Fibroblast of skin of back (primary cell): ENCODE measurements around the gene IMMP2L.
A peak's percentile ranks its signal among the peaks of the same experiment; 100 is the strongest.

Source experiments
- DNase-seq: peaks from one replicate; pipeline ENCODE4 v3.0.0-alpha.2; 2013

IMMP2L gene

GRCh38 chr7:111098926-111099250 is 463.4 kb downstream of the IMMP2L start:
- no peak for DNase-seq

DNA sequence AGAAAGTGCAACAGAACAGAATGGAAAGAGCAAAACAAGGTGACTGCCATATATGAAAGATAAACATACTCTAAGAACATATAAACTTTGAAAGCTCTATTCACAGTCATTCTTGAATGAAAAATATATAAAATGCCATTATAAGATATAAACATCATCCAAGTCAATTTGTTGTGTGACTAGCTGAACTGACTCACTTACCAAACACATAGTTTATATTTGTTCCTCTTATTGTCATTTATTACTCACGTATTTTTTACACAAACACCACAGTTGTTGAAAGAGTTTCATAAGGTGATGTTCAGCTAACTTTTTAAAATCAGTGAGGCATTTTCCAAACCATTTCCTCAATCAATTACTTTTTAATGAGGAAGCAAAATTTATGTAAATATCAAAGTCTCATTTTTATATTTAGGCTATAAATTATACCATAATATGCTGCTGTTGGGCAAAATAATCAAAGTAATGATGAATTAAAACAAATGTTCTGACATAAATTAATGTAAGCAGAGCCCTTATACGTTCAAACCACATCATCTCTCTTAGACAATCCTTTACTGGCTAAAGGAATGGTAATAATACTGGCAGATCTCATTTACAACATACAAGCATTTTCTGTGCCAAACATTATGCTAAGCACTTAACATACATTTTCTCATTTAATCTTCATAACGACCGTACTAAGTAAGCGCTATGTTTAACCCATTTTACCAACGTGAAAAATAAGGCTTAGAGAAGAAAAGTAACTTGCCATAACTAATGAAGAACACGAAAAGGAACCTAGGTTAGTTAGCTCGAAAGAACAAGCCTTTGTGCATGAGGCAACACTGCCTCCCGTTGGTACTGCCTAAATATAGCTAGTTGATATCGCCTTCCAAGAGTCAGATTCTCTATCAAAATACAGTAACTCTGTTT is 464.0 kb downstream of the IMMP2L start:
- DNase-seq, result peak; percentile 32

DNA sequence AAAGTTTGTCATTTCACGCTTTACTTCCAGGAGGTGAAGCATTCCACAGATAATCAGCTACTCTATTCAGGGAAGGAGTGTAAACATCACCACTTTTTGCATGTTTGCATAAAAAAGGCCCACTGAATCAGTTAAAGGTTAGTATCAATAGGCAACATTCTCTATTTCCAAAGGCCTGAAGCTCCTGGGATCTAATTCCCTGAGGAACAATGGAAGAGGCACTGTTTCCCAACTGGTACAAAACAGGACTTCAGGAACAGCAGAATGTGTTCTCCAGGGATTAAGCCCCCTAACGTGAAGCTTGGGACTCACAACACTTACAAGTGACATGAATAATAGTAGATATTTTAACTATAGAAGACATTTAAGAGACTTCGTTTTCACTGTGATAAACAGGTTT is 465.3 kb downstream of the IMMP2L start:
- DNase-seq, result no peak

DNA sequence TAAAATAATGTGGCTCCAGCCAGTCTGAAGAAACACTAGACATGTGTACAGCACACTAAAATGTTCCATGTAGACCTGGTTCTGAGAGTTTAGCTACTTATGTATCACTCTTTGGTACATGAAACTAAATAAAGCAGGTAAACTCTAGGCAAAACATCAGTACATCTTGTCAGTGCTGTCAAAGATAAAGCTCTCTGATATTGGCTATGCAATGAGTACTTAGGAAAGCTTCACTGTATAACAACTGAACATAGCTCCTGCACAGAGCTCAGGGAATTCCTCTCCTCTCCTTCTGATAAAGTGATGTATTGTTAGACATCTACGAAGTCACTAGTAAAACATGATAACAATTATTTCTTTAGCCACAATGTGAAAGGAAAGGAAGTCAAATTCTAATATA is 467.9 kb downstream of the IMMP2L start:
- DNase-seq, result no peak

DNA sequence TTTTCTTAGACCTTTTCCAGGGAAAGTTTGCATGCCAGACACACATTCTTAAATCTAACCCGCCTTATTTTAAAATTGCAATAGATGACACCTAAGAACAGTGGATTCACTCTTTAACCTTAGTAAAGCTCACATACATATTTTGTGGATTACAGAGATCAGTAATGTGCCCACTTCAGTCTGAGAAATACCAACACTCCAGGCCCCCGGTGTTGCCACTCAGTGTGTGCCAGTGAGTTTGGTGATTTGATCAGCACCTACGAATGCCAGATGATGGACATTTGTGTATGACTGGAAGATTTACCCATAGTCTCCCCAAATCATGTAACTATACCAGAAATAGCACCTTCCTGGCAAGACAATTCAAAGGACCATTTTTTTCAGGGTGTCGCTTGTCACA is 468.8 kb downstream of the IMMP2L start:
- no peak for DNase-seq

DNA sequence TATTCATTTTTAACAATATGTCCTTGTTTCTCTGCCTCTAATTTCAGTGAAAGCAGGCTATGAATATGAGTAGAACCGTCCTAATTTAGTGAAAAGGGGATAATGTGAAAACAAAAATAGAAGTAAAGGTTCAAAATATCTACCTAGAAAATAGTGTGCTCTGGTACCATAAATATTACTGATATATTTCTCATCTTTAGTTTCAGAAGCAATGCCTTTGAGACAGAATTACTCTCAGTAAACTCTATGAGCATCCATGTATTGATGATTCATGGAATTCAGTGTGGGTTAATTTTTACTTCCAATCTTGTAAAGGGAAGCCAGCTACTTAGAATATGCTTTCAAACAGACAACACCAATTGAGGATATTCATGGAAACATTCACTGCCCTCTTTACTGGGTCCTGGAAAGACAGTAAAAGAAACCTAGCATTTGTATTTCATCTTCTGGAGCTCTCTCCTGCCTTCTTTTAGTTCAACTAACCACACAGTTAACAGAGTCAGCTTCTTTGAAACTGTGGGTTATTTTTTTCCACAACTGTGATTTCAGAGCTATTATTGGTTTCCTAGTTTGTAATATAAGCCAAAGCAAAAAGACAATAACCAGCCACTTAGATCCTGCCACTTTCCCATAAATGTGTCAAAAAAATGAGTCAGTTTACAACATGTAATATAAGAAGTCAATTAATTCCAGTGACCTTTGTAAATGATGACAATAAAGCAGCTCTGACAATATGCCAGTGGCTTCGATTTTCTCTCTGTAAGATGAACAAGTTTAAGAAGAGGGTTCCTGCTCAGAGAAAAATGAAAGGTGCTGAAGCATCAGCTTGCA is 469.7 kb downstream of the IMMP2L start:
- no peak for DNase-seq

- DNase-seq, result peak; percentile 6
Observed at GRCh38 chr7:111091593-111092358, 470.5 kb downstream of the IMMP2L start.

- peak; percentile 55 for DNase-seq
Observed at GRCh38 chr7:111090846-111091245, 471.4 kb downstream of the IMMP2L start, which contains the start of gene LRRN3. Gene LRRN3, plus strand, starts transcription at chr7:111091127. Its CDS starts 31,646 bp downstream, at chr7:111122773.

GRCh38 chr7:111089822-111090426 is 472.4 kb downstream of the IMMP2L start:
- DNase-seq, result peak; percentile 58

GRCh38 chr7:111088328-111088727 is 474.0 kb downstream of the IMMP2L start:
- no peak for DNase-seq

DNA sequence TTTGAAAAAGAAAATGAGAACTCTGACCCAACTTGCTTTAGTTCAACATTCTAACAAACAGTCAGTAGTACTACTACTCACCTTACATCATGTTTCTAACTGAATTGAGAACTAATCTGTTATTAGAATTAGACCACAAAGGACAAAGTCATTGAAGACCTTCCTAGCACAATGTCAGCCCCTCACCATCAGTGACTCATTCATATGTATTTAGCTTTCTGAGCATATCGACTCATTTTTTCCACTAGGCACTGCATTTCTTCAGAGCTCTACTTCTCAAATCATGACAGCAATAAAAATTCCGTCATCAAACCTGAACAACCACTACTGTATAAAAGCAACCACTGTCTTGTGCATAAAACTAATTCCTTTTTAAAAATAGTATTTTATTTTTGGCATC is 475.8 kb downstream of the IMMP2L start:
- peak; percentile 28 for DNase-seq

- no peak for DNase-seq
Observed at GRCh38 chr7:111085356-111085755, 476.9 kb downstream of the IMMP2L start.

- peak; percentile 77 for DNase-seq
Observed at GRCh38 chr7:111083413-111083812, 478.9 kb downstream of the IMMP2L start.

- peak; percentile 76 for DNase-seq
Observed at GRCh38 chr7:111082351-111082750, 479.9 kb downstream of the IMMP2L start.

DNA sequence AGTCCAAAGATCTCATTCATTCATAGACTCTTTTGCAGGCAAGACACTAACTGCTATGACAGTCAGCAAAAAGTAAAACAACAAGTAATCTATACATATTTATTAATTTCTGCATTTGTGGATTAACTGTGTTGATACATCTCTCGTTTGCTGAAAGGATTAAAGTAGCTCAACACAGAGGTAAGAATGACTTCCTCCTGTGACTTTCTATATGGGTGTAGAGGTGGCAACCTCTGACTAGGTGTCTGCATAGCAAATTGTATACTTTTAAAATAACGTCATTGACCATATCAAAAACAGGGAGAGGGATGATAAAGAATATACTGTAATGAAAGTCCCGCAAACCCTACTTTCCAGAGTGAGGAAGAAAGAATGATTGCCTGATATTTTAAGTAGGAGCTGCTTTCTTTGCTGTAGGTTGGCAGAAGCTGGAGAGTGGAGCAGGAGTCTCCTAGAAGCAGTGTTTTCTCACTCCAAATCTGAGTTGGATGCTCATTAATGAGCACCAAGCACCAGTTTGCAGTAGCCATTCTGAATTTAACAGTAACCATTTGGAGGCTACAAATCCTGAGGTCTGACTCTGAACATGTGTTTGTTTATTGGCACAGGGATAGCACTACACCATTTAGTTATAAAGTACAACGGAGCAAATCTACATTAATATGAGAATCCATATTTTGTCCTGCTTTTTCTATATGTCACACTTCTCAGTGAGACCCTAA is 480.6 kb downstream of the IMMP2L start:
- no peak for DNase-seq

DNA sequence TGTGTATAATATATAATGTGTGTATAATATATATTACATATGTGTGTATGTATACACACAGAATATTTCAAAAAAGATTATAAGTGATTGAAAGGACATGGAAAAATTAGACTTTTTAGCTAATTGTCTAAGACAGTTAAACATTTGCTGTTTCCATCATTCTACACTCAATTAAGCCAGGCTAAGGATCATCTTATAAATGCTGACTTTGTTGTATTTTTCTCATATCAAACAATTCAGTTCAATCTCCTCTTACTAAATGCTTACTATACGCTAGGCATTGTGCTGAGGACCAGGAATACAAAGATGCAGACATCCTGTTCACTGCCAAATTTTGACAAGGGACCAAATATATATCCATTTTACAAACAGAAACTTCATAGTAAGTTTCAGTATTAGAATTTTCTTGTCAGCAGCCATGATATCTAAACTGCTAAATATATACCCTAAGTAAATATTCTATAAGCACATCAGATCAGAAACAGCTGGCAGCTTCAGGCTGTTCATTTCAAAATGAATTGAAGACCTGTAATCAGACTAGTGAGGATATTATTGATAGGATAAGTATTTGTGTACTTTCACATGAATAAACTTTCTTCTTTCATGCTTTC is 481.7 kb downstream of the IMMP2L start:
- no peak for DNase-seq

- DNase-seq, result no peak
Observed at GRCh38 chr7:111077001-111077400, 485.3 kb downstream of the IMMP2L start.

GRCh38 chr7:111076205-111076604 is 486.1 kb downstream of the IMMP2L start:
- DNase-seq, result peak; percentile 49

GRCh38 chr7:111075498-111075897 is 486.8 kb downstream of the IMMP2L start:
- DNase-seq, result no peak

DNA sequence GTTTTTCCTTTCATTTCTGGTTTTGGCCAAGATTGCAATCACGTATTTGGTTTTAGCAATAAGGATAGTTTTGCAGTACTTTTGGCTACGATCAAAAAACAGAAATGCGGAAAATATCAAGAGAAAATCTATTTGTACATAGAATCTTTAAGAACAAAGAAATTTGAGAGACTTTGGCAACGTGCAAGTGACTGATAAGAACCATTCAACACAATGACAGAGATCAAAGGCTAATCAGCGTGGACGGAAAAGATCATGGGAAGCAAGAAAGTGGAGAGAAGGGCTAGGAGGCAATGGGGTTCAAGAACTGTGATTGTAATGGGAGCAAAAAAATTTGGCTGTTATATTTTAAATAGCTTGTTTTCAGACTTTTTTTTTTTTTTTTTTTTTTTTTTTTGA is 487.5 kb downstream of the IMMP2L start:
- no peak for DNase-seq

GRCh38 chr7:111074071-111074747 is 488.1 kb downstream of the IMMP2L start:
- DNase-seq, result peak; percentile 8
